ENCODE results near the gene TNNI3. TPM values are rescaled to one million over a fixed set of nuclear protein-coding genes. Genes with fewer than 3 reads are reported as not detected.
A peak's percentile ranks its signal among the peaks of the same experiment; 100 is the strongest.
"Not testable (repeated sequence)": the region's sequence is repeated elsewhere in the genome, so short reads cannot be mapped to it uniquely, and the experiment has no call there.

TNNI3 gene
- 0.77 TPM in 1 of 2 replicates, not detected in the other for total RNA-seq (2014; rRNA removed; shearing (Covaris generic))

DNA sequence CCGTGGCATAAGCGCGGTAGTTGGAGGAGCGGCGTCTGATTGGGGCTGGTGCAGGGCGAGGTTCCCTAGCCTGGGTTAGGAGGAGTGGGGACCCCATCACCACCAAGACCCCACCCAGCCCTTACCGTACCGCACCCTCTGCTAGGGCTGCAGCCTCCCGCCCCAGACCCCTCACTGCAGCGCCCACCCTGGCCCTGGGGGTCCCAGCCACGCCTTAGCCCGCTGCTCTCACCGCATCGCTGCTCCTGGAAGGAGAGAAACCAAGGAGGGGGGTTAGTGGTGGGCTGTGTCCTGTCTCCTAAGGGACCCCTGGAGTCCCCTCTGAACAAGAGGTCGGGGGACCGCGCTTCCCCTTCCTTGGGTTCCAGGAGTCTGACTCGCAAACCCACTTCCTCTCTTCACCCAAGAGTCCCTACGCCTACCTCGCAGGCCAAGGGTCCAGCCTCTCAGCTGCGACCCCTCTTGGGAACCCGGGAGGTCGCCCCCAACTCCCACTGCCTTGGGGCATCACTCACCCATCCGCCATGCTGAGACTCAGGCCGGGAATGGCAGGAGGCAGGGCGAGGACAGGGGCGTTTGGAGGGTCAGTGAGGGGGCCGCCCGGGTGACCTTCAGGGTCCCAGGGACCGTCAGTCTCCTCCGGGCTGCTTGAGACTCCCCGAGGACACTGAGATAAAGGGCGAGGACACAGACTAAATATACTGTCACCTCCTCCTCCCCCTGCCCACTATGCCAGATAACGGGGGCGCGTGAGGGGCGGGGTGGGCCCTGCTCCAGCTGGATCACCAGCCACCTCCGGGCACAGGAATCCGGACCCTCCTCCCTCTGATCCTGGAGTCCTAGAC lies at the start of gene TNNI3:
Gene TNNI3, minus strand, starts transcription at position 669 of the 845 bp plus-strand sequence. Its CDS starts 143 bp downstream, at position 526.
- DNase-seq (ENCODE audit: low spot score) = no peak

GRCh38 chr19:55206664-55207500 lies 49.4 kb upstream of the TNNI3 start:
- peak; percentile 96 for DNase-seq (ENCODE audit: low spot score)

GRCh38 chr19:55202199-55202598 lies 44.7 kb upstream of the TNNI3 start:
- DNase-seq (ENCODE audit: low spot score) = not testable (repeated sequence)

DNA sequence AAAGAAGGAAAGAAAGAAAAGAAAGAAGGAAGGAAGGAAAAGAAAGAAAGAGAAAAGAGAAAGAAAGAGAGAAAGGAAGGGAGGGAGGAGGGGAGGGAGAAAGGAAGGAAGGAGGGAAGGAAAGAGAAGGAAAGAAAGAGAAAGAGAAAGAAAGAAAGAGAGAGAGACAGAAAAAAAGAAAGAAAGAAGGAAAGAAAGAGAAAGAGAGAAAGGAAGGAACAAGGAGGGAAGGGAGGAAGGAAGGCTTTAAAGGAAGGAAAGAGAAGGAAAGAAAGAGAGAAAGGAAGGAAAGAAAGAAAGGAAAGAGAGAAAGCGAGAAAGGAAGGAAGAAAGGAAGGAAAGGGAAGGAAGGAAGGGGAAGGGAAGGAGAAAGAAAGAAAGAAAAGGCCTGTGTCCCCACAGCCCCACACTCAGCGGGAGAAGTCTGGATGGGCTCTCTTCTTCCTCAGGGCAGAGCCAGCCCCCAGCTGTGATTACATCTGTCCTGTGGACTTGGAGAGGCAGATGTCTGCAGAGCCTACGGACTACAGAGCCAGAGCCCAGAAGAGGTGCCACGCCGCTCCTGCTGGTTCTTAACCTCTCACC lies 42.2 kb upstream of the TNNI3 start:
- DNase-seq (ENCODE audit: low spot score) = no peak

GRCh38 chr19:55198651-55199050 lies 41.1 kb upstream of the TNNI3 start:
- DNase-seq (ENCODE audit: low spot score) = no peak

DNA sequence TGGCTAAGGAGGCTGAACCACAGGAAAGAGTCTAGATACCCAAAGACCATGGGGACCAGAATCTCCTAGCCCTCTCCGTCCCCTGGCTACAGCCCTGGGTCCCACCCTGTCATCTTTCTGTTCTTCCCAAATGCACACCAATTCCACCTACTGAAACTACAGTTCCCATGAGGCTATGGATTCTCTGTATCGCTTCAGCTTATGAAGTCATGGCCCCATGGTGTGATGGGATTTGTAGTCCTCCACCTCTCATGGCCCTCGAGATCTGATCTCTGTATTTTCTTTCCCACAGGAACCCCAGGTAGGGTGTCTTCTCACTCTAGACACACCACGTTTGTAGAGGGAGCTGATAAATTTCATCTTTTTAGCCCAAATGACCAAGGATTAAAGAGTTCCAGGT lies 40.0 kb upstream of the TNNI3 start:
- DNase-seq (ENCODE audit: low spot score) = no peak

DNA sequence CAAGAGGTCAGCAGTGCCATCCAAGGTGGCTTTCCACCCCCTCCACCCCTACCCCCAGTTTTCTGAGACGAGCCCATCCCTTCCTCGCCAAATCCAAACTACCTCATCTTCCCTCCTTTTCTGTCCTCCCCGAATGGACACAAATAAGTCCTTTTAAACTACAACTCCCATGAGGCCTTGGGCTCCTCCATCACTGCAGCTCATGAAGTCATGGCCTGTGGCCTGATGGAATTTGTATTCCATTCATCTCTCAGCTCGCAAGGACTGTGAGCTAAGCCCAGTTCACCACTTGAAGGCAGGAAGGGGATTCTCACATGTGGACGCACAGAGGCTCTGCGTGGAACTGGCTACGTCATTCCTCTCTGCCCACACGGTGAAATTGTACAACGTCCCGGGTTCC lies 39.3 kb upstream of the TNNI3 start:
- no peak for DNase-seq (ENCODE audit: low spot score)

GRCh38 chr19:55193481-55193880 lies 35.9 kb upstream of the TNNI3 start:
- no peak for DNase-seq (ENCODE audit: low spot score)

DNA sequence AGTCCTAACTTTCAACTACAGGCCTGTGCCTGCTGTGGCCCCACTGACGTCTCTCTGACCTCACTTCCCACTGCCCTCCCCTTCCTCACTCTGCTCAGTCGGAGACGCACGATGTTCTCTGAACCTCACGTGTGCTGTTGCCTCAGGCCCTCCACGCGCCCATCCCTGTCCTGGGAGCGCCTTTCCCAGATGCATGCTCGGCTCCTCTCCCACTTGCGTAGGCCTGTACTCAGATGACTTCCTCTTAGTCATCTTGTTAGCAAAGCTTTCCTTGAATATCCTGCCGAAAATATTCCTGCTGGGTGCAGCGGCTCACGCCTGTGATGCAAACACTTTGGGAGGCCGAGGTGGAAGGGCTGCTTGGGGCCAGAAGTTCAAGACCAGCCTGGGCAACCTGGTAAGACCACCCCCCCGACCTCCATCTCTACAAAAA lies 31.9 kb upstream of the TNNI3 start:
- DNase-seq (ENCODE audit: low spot score) = peak; percentile 99

GRCh38 chr19:55188625-55189024 lies 31.1 kb upstream of the TNNI3 start:
- DNase-seq (ENCODE audit: low spot score) = peak; percentile 45

DNA sequence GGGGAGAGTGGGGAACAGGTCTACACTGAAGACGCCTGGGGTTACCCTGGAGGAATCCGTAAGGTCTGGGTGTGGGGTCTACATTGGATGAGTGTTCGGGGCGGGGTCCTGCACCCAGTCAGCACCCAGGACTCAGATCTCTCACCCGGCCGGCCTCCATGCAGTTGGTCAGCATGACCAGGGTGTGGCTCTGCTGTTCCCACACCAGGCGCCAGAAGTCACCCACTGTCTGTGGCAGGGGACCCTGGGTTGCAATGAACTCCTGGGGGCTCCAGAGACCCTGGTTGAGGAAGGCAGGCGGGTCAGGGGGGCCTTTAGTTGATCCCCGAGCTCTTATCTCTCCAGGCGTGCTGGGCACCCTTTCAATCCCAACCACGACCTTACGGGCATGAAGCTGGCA lies 28.5 kb upstream of the TNNI3 start:
- no peak for DNase-seq (ENCODE audit: low spot score)

- no peak for DNase-seq (ENCODE audit: low spot score)
Measured at GRCh38 chr19:55181740-55182139, 24.2 kb upstream of the TNNI3 start.

- no peak for DNase-seq (ENCODE audit: low spot score)
Measured at GRCh38 chr19:55179606-55180484, 22.3 kb upstream of the TNNI3 start, which contains the start of gene SYT5. Gene SYT5, minus strand, starts transcription at chr19:55180289. Its CDS starts 1,248 bp downstream, at chr19:55179041.

GRCh38 chr19:55178781-55179599 lies 21.5 kb upstream of the TNNI3 start:
- peak; percentile 77 for DNase-seq (ENCODE audit: low spot score)

GRCh38 chr19:55176076-55176475 lies 18.5 kb upstream of the TNNI3 start:
- no peak for DNase-seq (ENCODE audit: low spot score)

DNA sequence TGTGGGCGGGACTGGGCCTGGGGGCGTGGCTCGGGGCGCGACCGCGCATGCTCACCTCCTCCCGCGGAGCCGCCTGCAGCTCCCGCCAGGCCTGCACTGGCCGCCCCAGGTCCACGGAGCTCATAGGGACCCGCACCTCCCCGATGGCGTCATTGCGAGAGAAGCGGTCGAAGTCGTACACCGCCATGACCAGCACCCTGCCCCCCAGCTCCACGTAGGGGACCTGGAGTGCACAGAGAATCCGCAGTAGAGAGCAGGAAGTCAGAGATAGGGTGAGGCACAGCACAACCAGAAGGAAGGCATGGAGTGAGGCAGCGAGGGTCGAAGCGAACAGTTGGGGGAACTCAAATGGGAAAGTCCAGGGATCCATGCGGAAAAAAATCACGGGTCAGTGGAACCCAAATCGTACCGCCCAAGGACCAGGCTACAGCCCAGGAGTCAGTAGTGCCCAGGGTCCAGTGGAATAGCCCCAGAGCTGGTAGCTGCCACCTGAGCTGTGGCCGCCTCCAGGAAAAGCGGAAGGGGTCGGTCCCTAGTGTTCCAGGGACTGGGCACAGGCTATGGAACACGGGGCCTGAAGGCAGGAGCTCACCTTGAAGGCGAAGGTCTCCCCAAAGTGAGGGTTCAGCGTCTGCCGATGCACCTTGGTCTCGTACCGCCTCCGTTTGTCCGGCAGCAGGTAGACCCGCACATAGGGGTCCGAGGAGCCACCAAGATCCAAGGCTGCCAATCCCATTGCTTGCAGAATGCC lies 17.8 kb upstream of the TNNI3 start:
- DNase-seq (ENCODE audit: low spot score) = no peak

- no peak for DNase-seq (ENCODE audit: low spot score)
Measured at GRCh38 chr19:55174425-55175116, 17.0 kb upstream of the TNNI3 start.

DNA sequence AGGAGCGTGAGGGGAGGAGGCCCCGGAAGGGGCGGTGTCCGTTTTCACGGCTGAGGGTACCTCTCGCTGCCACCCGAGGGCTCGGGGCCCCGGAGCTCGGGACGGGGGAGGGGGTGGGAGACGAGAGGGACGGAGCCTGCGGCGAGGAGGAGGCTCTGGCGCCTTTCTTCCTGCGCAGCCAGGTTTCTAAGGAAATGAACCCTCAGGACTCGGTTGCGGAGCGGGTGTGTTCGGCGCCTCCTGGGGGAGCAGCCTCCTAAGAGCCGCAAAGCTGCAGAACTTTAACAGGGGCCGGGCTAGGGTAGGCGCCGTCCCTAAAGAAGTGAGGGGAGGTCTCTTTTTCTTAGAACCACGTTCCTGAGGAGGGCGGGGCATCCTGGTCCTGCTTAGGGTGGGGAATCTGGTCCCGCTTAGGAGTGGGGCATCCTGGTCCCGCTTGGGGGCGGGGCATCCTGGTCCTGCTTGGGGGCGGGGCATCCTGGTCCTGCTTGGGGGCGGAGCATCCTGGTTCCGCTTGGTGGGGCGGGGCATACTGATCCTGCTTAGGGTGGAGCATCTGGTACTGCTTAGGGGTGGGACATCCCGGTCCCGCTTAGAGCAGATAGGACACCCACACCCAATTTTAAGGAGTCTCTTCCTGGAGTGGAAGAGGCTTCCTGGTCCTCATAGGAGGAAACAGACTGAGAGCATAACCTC lies 16.3 kb upstream of the TNNI3 start:
- DNase-seq (ENCODE audit: low spot score) = peak; percentile 92
